SKM-1 treated with dmso at 0.1 percent for 144 hours (cell line): ENCODE results near the gene MS4A10.
A peak's percentile ranks its signal among the peaks of the same experiment; 100 is the strongest.

ENCODE experiments used
- DNase-seq: peaks from one replicate; lab custom pipeline; 2025; ENCODE audit not compliant: unreplicated experiment; lab: John Stamatoyannopoulos, UW

Gene MS4A10

DNA sequence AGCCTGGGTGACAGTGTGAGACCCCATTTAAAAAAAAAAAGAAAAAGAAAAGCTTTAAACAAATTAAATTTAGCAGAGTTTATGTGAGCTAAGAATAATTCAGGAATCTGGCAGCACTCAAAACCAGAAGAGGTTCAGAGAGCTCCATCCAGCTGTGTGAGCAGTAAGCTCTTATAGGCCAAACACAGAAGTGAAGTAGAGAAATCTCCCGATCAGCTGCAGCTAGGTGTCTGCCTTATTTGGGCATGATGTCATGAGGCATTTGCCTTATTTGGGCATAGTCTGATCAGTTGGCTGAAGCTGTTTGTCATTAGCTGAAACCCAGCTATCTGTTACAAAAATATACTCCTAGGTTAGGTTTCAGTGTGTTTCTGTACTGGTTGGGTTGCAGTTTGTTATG, 20.3 kb upstream of the MS4A10 start:
- no peak for DNase-seq

DNA sequence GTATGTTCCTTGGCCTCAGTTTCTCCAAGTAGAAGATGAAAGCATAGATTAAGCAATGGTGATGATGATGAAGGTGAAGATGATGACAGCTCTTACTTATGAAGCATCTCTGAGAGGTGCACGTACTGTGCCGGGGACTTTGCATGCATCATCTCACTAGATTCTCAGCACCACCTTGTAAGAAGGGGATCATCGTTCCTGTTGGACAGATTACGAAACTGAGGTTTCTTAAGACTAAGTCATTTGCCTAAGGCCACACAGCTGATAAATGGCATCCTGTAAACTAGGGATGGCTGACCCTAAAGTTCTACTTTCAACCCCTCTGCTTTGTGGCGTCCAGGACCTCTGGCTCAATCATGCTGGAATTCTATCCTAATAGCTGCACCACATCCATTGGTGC, 19.8 kb upstream of the MS4A10 start:
- DNase-seq: no peak

GRCh38 chr11:60766547-60766946, 18.6 kb upstream of the MS4A10 start:
- no peak for DNase-seq

DNA sequence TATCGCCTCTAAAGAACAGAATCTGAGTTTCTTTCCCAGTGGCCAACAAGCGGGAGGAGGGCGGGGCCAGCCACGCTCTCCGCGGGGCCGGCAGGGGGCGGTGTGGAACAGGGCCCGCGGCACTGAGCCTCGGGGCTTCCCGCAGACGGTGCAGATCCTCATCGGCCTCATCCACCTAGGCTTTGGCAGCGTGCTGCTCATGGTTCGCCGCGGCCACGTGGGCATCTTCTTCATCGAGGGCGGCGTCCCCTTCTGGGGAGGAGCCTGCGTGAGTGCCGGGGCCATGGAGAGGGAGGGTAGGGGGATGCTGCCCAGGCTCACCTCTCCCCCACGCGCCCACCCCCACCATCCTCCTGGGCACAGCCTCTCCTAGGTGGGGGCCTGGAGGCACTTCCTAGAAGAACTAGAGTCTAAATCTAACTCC, 17.7 kb upstream of the MS4A10 start:
- DNase-seq: no peak

DNA sequence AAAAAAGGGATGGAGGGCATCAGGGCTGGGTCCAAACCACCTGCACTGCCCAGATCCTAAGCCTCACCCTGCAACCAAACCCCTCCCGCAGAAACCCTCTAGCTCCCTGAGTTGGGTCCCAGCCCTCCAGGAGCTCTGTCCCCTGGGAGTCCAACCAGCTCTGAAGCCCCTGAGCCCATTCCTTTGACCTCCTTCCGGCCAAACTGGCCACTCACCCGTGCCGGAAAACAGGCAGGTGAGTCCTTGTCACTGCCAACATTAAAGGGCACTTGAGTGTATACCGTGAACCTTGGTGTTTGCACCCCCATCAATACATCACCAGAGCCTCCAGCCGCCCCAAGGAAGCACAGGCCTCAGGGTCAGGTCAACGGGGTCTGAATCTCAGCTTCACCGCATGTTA, 16.9 kb upstream of the MS4A10 start:
- no peak for DNase-seq

DNA sequence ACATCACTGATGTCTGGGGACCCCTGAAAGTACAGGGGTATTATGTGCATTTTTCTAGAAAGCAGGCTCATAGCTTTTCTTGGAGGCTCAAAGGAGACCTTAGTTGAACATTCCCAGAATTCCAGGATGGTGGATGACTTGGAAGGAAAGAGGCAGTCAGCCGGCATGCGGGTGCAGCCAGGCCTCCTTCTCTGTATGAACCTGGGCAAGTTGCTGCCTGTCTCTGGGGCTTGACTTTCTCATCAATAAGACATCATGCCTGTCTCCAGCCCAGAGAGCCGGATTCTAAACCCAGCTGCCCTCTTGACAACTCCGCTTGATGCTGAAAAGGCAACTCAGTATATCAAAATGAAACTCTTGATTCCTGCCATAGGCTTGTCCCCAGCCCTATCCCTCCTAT, 15.9 kb upstream of the MS4A10 start:
- no peak for DNase-seq

GRCh38 chr11:60769811-60770210, 15.3 kb upstream of the MS4A10 start:
- DNase-seq: no peak

DNA sequence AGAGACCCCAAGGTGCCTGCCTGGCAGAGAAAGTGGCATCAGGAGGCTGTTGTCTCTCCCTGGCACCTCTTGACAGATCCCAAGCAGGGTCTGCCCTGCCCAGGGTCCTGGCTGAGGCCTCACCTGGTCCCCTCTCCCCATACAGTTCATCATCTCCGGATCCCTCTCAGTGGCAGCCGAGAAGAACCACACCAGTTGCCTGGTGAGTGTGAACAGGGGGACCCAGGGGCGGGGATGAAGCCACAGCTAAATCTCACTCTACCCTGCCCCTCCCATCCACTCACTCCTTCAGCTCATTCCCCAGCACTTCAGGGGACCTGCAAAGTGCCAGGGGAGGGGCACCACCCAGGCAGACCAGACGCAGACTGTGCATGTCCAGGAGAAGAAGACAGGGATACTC, 14.0 kb upstream of the MS4A10 start:
- DNase-seq: no peak

DNA sequence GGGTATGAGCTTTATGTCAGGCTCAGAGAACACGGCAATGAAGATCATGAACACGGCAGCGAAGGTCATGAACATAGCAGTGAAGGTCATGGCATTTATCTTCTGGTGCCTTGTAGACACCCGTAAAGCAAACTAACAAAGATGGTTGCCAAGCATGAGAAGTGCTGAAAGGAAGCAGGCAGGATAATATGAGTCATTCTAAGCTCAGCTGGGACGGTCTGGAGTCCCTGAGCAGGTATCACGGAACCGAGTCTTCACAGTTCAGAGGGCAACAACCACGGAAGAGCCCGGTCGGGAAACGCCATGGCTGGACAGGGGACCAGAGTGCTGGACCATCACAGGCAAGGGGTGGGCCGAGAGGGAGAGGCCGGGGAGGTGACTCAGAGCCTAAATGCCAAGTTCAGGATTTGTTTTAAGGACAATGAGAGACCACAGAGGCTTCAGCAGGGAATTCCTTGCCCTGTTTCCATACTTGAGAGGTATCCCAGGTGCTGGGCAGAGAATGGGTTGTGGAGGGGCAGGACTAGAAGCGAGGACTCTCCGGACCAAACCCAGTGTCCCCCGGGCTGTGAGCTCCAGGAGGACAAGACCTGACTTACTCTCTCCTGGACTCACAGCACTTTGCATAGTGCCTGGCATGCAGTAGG, 13.1 kb upstream of the MS4A10 start:
- no peak for DNase-seq

DNA sequence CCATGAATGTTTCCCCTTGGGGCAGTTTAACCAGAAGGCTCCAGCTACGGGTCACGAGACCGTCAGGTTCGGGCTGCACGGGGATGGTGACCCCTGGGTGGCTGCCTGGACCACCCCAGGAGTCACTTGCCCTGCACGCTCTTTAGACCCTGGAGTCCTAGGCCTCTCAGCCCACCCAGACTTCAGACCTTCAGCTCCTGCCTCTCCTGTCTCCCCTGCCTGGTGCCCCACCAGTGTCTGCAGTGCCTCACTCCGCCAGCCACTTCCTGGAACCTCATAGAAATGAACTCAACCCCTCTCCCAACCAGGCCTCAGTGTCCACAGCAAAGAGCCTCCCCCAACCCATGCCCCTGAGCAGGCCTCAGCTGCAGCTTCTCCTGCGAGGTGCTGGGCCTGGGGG, 12.5 kb upstream of the MS4A10 start:
- DNase-seq: no peak

DNA sequence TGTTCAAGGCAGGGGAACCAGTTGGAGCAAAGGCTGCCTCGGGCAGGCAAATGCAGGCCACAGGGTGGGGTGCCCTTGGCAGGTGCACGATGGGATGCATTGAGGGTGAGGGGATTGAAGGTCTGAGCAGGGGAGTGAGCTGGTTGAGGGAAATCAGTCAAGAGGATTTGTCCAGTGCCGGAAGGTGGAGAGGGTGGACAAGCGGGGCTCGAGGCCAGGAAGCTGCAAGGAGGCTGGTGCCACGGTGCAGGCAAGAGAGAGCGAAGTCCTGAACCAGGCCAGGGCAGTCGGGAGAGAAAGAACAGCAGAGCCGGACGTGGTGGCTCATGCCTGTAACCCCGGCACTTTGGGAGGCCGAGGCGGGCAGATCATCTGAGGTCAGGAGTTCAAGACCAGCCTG, 10.4 kb upstream of the MS4A10 start:
- no peak for DNase-seq

DNA sequence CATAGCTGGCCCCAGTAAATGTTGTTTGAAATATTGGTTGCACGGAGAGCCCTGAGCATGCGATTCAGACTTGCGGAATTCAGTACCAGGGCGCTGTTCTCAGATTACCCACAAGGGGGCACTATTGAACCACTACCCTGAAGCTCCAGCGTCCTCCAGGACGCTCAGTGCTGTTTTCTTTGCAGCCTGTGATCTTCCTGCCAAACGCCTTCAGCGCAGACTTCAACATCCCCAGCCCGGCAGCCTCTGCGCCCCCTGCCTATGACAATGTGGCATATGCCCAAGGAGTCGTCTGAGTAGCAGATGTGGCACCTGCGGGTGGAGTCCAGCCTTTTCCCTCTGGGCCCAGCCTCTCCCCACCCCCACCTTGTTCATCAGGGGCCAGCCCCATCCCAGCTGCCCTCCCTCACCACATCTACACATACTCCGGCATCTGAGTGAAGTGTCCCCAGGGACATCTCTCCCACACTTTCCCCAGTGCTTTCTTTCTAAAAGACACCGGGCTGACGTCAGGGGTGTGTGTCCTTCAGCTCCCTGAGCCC, 9.6 kb upstream of the MS4A10 start:
- peak; percentile 88 for DNase-seq

DNA sequence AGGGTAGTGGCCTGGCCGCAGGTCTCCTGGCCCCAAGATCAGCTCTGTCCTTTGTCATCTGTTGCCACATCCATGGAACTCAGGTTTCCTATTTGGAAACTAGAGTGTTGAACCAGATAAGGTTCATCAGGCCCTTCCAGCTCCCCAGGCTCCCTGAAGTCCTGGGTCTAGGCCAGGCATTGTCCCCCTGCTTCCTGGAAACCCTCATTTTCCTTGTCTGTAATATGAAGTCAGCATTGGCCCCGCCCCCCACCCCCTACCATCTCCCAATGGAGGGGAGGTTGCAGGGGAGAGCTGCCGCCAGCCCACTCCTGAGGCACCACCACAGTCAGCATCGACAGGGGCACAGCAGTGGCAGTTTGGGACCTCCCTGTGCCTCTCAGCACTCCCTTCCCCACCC, 9.0 kb upstream of the MS4A10 start:
- DNase-seq: no peak

GRCh38 chr11:60777106-60777505, 8.0 kb upstream of the MS4A10 start:
- DNase-seq: no peak

- no peak for DNase-seq
Observed at GRCh38 chr11:60777572-60777971, 7.6 kb upstream of the MS4A10 start.

DNA sequence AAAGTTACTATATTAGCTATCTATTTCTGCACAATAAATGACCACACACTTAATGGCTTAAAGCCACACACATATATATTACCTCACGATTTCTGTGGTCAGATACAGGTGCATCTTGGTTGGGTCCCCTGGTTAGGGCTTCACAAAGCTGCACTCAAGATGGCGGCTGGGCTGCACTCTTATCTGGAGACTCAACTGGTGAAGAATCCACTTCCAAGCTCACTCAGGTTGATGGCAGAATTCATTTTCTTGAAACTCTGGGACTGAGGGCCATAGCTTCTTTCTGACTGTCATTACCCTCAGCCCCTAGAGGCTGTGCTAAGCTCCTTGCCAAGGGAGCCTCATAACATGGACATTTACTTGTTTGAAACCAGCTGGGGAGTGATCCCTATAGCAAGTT, 5.1 kb upstream of the MS4A10 start:
- no peak for DNase-seq

DNA sequence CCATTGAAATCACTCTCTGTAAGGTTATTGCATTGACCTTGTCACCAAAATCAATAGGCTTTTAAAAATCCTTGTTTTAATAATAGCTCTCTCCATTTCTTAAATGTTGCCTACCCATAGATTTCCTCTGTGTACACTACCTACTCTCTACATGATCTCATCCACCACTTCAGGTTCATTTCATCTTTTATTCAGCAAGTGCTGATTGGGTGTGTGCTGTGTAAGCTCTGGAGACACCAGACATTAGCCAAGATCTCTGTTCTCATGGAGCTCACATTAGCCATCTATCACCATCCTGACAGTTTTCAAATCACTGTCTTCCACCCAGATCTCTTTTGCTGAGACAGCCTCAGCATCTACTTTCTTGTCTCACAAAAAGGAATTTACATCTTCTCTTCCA, 4.4 kb upstream of the MS4A10 start:
- DNase-seq: no peak

GRCh38 chr11:60781286-60781980, 3.7 kb upstream of the MS4A10 start:
- DNase-seq: no peak

DNA sequence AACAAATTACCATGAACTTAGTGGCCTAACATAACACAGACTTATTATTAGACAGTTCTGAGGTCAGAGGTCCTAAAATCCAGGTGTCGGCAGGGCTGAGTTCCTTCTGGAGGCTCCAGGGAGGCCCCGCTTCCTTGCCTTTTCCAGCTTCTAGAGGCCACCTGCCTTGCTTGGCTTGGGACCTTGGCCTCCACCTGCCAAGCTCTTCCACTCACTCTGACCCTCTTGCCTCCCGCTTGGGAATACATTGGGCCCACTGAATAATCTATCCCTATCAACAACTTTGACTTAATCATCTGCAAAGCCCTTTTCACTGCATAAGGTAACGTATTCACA, 3.2 kb upstream of the MS4A10 start:
- no peak for DNase-seq

DNA sequence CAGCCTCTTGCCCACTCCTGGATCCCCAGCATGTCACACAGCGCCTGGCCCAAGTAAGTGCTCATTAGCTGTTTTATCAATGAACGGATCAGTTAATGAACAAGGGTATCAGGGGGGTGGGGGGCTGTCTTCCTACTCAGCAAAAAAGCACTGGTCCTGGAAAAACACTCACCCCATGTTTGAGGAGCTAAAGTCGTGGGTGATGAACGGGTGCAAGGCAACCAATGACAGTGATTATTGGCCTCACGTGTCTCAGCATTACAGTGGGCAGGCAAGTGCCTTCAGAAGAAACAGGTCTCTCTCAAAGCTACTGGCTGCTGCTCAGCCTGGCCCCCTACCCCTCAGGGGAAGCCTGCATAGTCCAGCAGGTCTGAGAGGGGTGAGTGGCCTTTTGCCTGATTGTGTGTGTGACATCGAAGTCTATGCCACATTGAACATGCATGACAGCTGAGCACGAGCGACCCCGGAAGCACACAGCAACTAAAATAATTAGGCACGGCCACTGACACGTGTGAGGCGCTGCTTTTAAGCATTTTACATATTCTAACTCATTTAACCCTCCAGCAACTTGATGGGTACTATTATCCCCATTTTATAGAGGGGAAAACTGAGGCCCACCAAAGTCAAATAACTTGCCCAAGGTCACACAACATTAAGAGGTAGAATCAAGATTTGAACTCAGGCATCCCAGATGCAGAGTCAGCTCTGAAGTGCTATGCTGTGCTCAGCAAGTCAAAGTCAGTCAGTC, 2.6 kb upstream of the MS4A10 start:
- no peak for DNase-seq

- DNase-seq: no peak
Observed at GRCh38 chr11:60783141-60783484, 2.0 kb upstream of the MS4A10 start.

DNA sequence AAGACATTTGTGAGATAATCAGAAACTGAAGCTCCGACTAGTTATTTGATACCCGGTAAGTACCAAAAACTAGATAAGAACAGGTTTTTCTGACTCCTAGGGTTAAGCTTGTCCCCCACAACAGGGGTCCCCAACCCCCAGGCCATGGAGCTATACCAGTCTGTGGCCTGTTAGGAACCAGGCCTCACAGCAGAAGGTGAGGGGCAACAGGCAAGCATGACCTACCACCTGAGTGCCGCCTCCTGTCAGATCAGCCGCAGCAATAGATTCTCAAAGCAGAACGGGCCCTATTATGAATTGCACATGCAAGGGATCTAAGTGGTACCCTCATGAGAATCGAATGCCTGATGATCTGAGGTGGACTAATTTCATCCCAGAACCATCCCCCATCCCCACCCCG, 1.2 kb upstream of the MS4A10 start:
- DNase-seq: no peak
